ENCODE results near the gene ZNF518B. TPM values are rescaled to one million over a fixed set of nuclear protein-coding genes. Genes with fewer than 3 reads are reported as not detected.

The ZNF518B gene
- total RNA-seq, 1 donor from 2014 or later, result 41.3 TPM

GRCh38 chr4:10459305-10459704 lies 2.1 kb upstream of the ZNF518B start:
- no peak overlapping the region for H3K27ac Mint-ChIP-seq (ENCODE audit: unreplicated experiment)
- no peak for TF ChIP-seq CTCF (IDR thresholded peaks at IDR 0.05; ENCODE audit: partially characterized antibody, unreplicated experiment)
- peaks cover 25% of the 10 kb centered on the region for H3K36me3 Mint-ChIP-seq (ENCODE audit: unreplicated experiment)
- peak overlapping the region; percentile 25 for H3K4me3 Mint-ChIP-seq (ENCODE audit: unreplicated experiment)
- H3K9me3 Mint-ChIP-seq (ENCODE audit: unreplicated experiment), result peaks cover 10% of the 10 kb centered on the region
- peaks cover 26% of the 10 kb centered on the region for H3K27me3 Mint-ChIP-seq (ENCODE audit: unreplicated experiment)
- H3K4me1 Mint-ChIP-seq (ENCODE audit: low read depth, unreplicated experiment), result peaks cover 12% of the 10 kb centered on the region
- no peak for DNase-seq

GRCh38 chr4:10458177-10458576 lies 951 bp upstream of the ZNF518B start:
- H3K27me3 Mint-ChIP-seq (ENCODE audit: unreplicated experiment), result peaks cover 26% of the 10 kb centered on the region
- no peak for DNase-seq

DNA sequence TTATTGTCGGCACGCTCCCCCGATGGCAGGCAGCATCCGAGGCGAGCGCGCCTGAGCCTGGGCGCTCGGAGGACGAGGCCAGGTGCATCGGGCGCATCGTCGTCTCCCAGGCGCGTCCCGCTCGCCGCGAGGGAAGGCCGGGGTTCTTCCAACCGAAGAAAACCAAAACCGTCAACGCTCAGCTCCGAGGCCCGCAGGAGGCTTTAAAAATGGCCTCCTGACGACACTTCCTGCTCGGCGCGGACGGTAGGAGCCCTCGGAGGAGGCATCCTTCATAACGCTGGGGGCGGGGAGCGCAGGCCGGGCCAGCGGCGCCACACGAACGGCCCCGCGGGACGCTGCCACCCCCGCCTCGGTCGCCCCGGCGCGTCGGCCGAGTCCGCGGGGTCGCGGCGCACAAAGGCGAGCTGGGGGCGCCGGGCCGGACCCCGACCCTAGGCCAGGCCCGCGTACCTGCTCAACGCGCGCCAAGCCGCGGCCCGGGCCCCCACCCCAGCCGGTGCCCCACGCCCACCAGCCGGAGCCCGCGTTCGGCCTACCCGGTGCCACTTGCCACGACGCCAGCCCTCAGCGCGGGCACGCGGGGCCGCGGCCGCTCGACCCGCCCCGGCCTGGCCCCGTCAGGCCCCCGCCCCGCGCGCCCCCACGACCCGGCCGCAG lies 501 bp downstream of the ZNF518B start:
- peaks cover 19% of the 10 kb centered on the region for H3K27me3 Mint-ChIP-seq (ENCODE audit: unreplicated experiment)
- TF ChIP-seq CTCF (IDR thresholded peaks at IDR 0.05; ENCODE audit: partially characterized antibody, unreplicated experiment), result no peak
- DNase-seq, result peak; percentile 66
- H3K36me3 Mint-ChIP-seq (ENCODE audit: unreplicated experiment), result peaks cover 26% of the 10 kb centered on the region
- H3K27ac Mint-ChIP-seq (ENCODE audit: unreplicated experiment), result peak overlapping the region; percentile 95
- peaks cover 12% of the 10 kb centered on the region for H3K4me1 Mint-ChIP-seq (ENCODE audit: low read depth, unreplicated experiment)
- H3K9me3 Mint-ChIP-seq (ENCODE audit: unreplicated experiment), result peaks cover 7% of the 10 kb centered on the region
- peak overlapping the region; percentile 96 for H3K4me3 Mint-ChIP-seq (ENCODE audit: unreplicated experiment)

More at GRCh38 chr4:10458177-10458576, 951 bp upstream of the ZNF518B start:
- Mint-ChIP-seq H3K4me1 (ENCODE audit: low read depth, unreplicated experiment) (peaks cover 12% of the 10 kb centered on the region), H3K36me3 (ENCODE audit: unreplicated experiment) (peaks cover 32% of the 10 kb centered on the region), H3K4me3 (ENCODE audit: unreplicated experiment) (no peak overlapping the region), H3K27ac (ENCODE audit: unreplicated experiment) (no peak overlapping the region), H3K9me3 (ENCODE audit: unreplicated experiment) (peaks cover 10% of the 10 kb centered on the region)
- TF ChIP-seq CTCF (IDR thresholded peaks at IDR 0.05; ENCODE audit: partially characterized antibody, unreplicated experiment), result no peak

DNA sequence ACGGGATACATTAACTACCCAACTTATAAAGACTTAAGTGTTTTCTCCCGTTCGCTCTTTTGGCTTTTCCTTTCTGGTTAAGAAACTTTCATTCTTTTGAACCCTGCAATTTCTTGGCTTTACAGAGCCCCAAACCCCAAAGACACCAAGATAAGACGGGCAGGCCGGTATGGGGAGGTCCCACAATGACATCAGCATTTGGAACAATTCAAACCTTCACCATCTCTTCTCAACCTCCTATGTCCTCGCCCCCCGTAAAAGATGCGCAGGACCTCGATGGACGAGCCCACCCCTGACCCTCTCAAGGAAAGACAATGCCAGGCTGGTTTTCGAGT lies 999 bp downstream of the ZNF518B start:
- no peak for TF ChIP-seq CTCF (IDR thresholded peaks at IDR 0.05; ENCODE audit: partially characterized antibody, unreplicated experiment)
- Mint-ChIP-seq H3K4me1 (ENCODE audit: low read depth, unreplicated experiment) (peaks cover 12% of the 10 kb centered on the region), H3K27ac (ENCODE audit: unreplicated experiment) (peak overlapping the region; percentile 95), H3K36me3 (ENCODE audit: unreplicated experiment) (peaks cover 26% of the 10 kb centered on the region), H3K9me3 (ENCODE audit: unreplicated experiment) (peaks cover 7% of the 10 kb centered on the region), H3K27me3 (ENCODE audit: unreplicated experiment) (peaks cover 17% of the 10 kb centered on the region), H3K4me3 (ENCODE audit: unreplicated experiment) (peak overlapping the region; percentile 96)
- no peak for DNase-seq

DNA sequence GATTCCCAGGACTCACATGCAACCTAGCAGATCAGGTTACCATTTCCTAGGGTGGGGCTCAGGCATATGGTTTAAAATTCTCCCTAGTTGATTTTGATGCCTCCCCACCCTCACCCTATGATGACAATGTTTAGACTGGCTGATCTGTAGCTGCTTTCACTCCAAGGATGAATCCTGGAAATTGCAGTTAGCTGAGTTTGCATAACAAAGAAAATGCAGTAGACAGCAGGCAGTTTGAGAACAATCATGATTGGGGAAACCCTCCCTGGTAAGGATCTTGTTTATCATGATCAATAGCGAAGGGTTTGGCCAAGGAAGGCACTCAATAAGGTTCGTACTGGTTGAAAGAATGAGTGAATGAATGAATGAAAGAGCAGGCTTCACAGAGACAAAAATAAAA lies 2.1 kb downstream of the ZNF518B start:
- no peak for DNase-seq
- peaks cover 2% of the 10 kb centered on the region for H3K9me3 Mint-ChIP-seq (ENCODE audit: unreplicated experiment)
- H3K4me3 Mint-ChIP-seq (ENCODE audit: unreplicated experiment), result peak overlapping the region; percentile 76
- peaks cover 12% of the 10 kb centered on the region for H3K4me1 Mint-ChIP-seq (ENCODE audit: low read depth, unreplicated experiment)
- peak overlapping the region; percentile 84 for H3K27ac Mint-ChIP-seq (ENCODE audit: unreplicated experiment)
- peaks cover 15% of the 10 kb centered on the region for H3K27me3 Mint-ChIP-seq (ENCODE audit: unreplicated experiment)
- no peak for TF ChIP-seq CTCF (IDR thresholded peaks at IDR 0.05; ENCODE audit: partially characterized antibody, unreplicated experiment)
- peaks cover 29% of the 10 kb centered on the region for H3K36me3 Mint-ChIP-seq (ENCODE audit: unreplicated experiment)
